HG03575 (cell line): ENCODE data around the gene CCNJL.
"Not testable (repeated sequence)": the region's sequence is repeated elsewhere in the genome, so short reads cannot be mapped to it uniquely, and the experiment has no call there.

Experiments used
- ATAC-seq: cut with Tn5 transposase; IDR thresholded peaks from one replicate; pipeline ENCODE4 v1.9.1; 2021; ENCODE audit not compliant: unreplicated experiment, insufficient number of reproducible peaks, low FRiP score; ENCODE audit errors: extremely low read depth

Gene CCNJL, protein sequence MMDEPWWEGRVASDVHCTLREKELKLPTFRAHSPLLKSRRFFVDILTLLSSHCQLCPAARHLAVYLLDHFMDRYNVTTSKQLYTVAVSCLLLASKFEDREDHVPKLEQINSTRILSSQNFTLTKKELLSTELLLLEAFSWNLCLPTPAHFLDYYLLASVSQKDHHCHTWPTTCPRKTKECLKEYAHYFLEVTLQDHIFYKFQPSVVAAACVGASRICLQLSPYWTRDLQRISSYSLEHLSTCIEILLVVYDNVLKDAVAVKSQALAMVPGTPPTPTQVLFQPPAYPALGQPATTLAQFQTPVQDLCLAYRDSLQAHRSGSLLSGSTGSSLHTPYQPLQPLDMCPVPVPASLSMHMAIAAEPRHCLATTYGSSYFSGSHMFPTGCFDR

DNA sequence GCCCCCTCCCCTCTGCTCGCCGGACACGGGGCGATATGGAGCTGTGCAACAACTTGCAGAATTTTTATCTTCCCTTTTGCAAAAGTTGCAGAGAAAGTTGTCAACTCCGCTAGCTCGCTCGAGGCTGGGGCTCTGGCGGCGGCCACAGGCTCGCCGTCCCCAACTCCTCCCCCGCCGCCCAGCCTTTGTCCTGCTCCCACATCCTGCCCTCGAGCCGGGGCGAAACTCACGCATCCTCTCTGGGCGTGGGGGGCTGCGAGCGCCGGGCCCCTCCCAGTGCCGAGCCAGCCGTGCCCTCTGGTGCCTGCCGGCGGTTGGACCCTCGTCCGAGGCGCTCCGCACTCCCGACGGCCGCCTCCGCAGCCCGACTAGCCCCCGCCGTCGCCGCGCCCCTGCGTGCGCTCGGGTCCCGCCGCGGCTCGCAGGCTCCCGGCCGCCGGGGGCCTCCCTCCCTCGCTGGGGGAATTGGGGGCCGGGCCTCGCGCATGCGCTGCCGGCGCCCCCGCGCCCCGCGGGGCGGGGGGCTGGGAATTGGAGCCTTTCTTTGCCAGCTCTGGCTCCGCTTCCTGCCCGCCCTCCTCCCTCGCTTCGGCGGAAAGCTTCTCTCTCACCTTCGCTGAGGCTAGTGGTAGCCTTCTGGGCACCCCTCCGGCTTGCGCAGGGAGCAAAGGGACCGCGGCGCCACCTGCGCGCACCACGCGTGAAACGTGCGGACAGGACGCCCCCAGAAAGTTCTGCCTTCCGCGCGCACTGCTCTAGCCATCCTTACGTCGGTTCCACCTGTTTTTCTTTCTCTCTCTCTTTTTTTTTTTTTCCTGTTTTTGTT, at the start of gene CCNJL:
Gene CCNJL (minus strand): TSS at position 431 of the 826 bp plus-strand sequence. CDS start 641 bp downstream, outside the sequence.
- no peak for ATAC-seq

DNA sequence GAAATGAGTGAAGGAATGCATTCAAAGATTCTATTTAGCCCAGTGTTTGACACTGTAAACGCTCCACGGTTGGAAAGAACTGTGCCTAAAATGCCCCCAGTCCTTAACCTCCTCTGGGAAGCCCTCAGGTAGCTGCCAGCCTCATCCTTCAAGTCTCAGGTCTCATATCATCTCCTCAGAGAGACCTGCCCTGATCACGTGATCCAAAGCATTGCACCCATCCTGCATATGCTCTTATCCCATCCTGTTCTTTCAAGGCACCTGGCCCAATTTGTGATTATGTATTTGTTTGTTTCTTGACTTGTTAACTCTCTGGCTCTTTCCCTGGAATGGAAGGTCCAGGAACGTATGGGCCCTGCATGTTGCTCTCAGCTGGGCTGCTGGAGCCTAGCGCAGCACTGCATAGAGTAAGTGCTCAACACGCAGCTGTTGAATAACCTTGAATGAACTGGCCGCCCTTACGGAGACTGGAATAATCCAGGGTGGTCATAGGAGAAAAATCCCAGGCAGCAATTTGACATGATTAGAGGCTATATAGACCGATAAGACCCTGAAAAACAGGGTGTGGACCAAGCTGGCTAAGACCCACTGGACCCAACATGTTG, 49.4 kb upstream of the CCNJL start:
- ATAC-seq = no peak

DNA sequence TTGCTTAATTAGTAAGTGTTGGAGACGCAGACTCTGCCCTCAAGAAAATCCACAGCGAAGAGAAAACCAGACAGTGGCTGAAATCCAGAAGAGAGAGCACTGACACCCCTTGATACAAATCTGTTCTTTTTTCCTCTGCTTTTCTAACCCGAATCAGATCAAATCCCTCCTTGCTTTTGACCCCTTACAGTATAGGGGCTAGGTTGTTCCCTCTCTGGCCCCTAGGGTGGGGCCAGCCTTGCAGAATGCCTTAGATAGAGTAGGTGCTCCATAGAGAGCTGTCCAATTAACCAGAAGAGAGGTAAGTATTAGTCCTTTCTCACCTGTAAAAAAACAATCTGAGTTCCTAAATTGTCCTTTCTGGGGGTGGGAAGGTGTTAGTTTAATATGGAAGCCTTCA, 47.9 kb upstream of the CCNJL start:
- ATAC-seq = no peak

DNA sequence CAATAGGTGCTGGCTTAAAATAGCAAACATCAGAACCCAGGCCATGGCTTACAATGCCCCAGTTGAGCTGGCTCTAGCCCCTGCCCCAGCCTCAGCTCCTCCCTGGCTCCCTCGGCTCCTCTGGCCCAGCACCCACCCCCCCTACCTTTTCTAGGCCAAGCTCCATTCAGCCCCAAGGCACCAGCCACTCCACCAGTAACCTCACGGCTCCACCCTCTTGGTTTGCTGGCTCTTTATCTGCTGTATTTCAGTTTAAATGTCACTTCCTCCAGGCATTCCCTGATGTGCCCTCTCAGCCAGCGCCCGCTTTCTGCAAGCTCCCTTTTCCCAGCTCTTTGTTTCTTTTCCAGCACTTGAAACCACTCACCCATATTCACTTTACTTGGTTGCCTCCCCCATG, 47.5 kb upstream of the CCNJL start:
- no peak for ATAC-seq

DNA sequence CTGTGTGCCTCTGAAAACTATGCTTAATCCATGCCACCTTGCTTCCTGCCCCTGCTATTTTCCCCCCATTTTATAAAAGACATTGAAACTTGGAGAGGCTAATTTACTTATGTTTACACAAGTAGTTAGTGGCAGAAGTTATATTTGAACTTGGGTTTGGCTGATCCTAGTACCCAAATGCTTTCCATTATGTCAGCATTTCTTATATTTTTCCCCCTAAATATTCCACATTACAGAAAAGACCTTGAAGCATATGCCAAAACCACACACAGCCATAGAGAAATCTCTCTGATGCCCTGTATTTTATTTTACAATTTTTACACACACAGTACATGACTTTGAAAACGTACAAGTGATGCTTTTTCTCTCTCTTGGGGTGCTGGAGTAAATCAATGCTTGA, 46.9 kb upstream of the CCNJL start:
- no peak for ATAC-seq

DNA sequence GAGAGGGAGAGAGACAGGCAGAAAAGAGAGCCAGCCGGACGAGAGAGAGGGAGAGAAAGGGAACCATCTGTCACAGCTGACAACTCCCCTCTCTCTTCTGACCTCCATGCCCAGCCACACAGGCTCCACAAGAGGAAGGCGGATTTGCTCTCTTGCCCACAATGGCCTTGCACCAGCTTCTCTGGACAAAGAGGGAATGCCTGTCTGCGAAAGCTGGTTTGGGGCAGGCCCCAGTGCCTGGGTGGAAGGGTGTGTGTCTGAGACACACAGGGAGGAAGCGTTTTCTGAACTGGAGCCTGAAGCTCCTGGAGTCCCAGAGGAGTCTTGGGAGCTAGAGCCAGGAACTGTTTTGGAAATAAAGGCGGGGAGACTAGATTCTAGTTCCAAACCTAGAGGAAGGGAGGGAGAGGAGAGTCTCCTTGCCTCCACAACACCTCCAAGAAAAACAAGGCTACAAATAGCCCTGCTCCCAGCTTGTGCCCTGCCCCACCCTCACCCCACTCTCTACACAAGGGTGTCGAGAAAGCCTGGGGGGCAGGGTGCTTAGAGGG, 45.6 kb upstream of the CCNJL start:
- no peak for ATAC-seq

DNA sequence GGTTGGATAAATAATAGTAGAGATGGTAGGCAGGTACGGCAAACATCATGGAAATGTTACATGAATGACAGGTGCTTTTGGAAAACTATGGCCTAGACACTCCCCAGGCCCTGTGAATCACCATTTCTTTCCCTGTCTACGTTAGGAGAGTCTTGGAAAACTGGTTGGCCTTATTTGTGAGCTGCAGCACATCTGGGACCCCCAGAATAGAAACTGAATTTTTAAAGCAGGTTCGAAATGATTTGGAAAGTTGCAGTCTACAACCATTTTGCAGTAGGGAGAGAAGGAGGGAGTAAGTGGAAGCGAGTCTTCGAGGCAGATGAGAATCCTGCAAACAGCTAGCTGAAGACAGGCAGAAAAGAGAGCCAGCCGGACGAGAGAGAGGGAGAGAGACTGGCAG, 45.0 kb upstream of the CCNJL start:
- no peak for ATAC-seq

DNA sequence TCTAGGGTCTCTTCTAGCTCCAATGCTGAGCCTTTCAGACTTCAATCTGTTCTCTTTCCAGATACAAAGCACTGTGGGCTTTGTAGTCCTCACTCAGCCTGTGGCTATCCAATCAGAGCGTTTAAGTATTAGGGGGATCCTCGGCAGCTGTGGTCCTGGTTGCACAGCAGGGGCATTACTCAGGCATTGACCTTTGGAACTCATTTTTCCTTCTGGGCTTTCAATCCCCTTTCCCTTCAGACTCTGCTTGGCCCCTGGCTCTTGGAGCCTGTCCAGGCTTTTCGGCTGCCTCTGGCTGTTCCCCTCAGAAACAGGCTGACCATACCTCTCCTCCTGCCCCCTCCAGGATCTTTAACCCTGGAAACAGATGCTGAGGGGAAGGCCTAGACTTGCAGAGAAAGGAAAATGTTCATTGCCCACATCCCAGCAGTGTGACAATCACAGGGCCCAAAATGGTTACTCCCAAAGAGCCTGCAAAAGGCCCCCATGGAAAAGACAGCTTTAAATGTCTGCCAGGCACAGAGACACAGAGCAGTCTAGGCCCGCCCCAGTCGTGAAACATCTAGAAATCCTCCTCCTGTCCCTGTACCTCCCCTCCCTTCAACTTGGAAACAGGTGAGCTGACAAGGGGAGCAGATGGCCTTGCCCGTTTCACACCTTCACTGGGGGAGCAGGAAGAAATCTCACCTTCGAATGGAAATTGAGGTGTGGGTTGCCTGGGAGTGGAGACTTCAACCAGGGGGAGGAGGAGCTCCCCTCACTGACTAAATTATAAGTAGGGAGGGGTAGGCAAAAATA, 44.4 kb upstream of the CCNJL start:
- ATAC-seq = no peak

DNA sequence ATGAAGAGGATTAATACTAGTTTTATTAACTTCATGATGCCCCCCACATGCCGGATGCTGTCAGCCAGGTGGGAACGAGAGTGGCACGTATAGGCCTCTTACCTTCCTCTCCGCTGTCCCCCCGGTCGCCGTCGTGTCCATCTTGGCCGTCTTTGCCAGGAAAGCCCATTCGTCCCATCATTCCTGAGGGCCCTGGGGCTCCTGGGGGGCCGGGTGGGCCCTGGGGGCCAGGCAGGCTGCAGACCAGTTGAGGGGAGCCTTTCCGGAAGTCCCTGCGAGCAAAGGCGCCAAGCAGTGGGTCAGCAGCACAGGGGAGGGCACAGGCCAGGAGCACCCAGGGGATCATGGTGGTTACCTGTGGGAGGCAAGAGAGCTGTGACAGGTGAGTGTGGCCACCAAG, 42.3 kb upstream of the CCNJL start:
- ATAC-seq = no peak

DNA sequence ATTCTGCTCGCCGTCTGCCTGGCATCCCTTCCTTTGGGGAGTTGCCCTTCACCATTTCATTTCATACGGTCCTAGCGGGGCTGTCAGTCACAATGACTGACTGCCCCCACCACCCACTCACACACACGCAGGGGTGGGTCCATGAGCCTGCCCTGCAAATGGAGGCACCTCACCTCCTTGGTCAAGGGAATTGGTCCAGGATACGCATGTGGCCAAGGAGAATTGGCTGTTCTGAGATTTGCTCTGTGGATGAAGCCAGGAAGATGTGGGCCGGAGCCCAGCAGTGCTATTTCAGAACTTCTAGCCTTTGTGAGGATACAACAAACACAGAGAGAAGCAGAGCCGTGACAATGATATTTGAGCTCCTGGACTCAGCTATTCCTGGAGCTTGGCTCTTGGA, 41.0 kb upstream of the CCNJL start:
- no peak for ATAC-seq

DNA sequence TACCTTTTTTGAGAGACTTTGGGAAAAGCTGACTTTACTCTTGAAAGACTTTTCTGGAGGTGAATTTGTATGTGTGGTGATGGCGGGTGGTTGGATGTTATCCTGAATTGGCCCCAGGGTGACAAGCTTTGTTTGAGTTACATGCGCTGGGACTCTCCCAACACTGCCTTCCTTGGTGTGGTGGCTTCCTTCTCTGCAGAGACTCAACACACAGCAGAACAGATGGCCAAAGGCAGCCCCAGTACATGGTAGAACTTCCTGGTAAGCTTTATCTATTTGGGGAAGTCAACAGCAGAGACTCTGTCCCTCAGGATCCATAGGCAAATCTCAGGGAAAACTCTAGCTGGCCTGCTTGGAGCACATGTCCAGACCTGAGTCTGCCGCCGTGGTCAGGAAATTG, 39.9 kb upstream of the CCNJL start:
- no peak for ATAC-seq

DNA sequence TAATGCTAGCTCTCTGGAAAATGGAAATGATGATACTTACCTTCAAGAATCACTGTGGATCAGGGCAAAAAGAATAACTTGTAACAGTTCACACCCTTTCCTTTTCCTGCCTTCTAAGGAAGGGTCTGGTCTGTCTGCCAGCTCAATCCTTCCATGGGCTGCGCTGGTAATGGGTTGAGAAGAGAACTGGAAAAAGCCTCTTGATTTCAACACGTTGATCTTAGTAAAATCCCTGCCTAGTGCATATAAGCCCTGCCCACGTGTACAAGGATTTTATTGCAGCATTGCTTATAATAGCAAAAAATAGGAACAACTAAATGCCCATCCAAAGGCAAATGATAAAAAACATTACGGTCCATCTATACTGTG, 37.6 kb upstream of the CCNJL start:
- ATAC-seq = no peak

DNA sequence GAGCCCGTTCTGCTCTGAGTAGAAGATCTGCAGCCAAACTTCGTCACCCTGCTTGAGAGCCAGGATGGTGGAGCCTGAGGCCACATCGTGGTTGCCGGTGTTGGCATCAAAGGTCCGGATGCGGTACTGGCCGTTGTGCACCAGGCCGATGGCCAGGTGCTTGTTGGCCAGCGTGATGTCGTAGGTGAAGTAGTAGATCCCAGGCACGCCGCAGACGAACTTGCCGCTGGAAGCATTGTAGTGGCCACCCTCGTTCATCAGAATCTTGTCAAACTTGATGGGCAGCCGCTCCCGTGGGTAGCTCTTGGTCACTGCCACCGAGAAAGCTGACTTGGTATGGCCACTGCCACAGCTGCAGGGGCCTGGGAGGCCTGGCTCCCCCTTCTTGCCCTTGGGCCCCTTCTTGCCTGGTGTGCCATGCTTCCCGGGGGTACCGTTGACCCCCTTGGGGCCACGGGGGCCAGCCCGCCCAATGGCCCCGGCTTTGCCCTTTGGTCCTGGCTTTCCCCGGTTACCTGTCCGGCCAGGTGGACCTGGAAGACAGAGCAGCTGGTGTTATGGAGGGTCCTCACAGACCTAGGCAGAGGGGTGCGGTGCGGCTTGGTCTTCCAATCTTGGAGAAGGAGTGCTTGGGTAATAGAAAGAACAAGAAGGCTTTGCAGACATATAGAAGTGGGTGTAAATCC, 37.0 kb upstream of the CCNJL start:
- no peak for ATAC-seq

DNA sequence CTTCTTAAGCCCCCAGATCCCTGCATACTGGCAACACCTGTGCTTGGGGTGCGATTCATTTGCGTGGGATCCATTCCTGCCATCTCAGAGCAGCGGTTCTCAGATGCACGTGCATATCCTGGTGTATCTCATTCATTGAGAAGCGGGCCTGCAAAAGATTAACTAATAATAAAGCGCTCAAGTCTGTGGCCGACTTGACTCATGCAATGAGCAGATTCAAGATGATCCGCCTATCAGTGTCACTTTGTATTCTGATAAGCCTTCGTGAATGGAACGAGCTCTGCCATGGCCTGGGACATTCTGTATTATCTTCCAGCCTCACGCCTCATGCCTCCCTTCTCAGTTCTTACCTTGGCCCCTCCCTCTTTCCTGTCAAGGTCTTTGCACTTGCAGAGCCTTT, 35.7 kb upstream of the CCNJL start:
- no peak for ATAC-seq

DNA sequence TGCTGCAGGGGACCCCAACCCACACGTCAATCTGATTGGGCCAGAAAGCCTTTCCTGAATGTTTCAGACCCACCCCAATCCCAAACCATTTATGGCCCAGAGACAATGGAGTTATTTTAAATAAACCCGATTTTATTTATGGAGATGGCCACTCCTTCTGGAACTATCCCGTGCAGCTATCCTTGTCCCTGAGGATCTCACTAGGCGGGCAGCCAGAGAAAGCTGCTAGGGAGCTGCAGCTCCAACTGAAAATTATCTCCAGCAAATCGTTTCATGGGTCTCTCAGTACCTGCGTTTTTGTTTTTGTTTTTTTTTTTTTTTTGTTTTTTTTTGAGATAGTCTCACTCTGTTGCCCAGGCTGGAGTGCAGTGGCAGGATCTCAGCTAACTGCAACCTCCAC, 35.1 kb upstream of the CCNJL start:
- no peak for ATAC-seq

DNA sequence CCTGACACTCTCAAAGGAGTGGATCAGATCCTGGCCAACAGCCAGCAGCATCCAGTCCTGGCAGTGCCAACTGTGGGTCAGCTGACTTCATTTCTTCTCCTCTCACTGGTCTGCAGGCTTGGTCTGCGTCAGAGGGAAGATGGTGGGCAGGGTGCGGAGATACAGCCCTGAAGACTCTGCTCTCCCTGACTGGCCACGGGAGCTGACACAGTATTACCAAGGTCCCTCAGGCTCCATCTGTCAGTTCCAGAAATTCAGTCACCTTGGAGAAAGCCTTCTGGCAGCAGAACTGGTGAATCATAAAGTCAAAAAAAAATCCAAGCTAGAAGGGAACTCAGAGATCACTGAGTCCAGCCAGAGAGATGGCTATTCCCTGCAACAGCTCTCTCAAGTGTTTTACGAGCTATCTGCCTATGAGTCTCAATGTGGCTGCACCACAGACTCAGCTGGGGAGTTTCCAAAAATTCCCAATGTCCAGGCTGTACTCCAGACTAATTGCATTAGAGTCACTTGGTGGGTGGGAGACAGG, 30.1 kb upstream of the CCNJL start:
- no peak for ATAC-seq

DNA sequence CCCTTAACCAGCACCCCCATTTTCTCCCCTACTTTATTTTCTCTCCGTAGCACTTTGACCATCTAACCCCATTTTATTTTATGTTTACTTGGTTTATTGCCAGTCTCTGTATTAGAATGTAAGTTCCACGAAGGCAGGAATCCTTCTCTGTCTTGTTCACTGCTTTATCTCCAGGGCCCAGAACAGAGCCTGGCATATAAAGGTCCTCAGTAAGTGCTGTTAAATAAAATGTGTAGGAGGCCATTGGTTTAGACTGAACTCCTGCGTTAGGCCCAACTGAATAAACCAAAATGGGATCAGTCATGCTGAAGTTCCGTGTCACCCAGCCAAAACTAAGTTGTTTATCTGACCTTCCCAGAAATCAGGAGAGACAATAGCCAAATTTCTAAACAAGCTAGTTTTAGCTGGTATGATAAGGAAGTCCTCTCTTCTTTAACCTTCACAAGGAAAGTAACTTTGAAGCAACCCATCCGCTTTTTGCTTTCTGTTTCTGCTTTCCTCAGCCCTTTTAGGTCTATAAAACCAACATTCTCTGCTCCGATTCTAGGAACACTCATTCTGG, 29.0 kb upstream of the CCNJL start:
- no peak for ATAC-seq

DNA sequence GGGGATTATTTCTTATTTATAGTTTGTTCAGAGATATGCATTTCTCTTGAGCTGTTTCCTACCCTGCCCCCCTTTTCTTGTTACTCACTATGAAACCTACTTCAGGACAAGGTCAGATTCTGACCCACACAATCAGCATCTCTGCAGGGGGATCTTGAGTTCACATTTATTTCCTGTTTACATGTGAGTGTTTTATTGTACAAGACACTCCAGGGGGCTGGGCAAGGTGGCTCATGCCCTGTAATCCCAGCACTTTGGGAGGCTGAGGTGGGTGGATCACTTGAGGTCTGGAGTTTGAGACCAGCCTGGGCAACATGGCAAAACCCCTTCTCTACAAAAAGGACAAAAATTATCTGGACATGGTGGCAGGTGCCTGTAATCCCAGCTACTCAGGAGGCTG, 28.1 kb upstream of the CCNJL start:
- ATAC-seq = not testable (repeated sequence)
